HL-60/S4 treated with retinoic acid at 250 ng/mL for 4 days and 3 days (cell line): ENCODE results near the gene CD82.

Source experiments
- in situ Hi-C: fragments of 300-500 bp; cut with MboI; formaldehyde crosslinking; loops from 2 replicates; pipeline ENCODE4 v1.7.0; 2022; ENCODE audit warnings: low sequenced_read_pairs

Gene CD82

GRCh38 chr11:44571871-44572270, 6.4 kb downstream of the CD82 start:
- in situ Hi-C loops = loop anchor here (25.0 kb wide), 1 partner anchor 515 kb away; no protein-coding TSS in a partner anchor

DNA sequence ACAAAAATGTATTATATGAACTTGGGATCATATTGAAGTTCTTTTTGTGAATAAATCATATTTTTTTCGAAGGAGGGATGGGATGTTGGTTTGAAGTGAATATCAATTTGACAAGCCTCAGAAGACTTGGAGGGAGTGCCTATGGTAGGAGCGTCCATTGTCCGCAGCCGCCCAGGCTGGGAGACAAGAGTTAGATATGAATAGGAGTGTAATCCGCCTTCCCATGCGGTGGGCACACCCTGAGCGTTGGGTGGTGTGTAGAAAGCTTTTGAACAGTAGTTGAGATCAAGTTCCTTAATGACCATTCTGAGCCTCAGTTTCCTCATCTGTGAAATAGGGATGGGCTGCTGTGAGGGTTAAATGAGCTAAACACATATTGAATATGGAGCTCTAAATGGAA, 7.0 kb downstream of the CD82 start:
- in situ Hi-C loops = loop anchor here (25.0 kb wide), 1 partner anchor 515 kb away; no protein-coding TSS in a partner anchor

DNA sequence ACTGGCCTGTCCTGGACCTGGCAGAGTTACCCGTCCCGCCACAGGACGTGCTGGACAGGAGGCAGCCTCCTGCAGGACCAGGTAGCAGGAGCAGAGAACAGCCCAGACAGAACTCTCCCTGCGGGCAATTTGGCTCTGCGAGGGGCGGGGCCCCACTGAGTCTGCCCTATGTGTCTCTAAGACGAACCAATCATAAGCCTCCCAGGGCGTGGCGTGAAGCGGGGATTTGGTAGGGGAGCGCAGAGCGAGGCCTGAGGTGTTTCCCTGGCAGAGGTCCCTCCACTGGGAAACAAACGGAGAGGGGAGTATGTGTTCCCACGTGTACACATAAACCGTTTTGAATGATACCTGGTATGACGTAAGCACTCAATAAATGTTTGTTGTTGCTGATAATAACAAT, 7.4 kb downstream of the CD82 start:
- in situ Hi-C loops = loop anchor here (25.0 kb wide), 1 partner anchor 514 kb away; no protein-coding TSS in a partner anchor

GRCh38 chr11:44573333-44573732, 7.9 kb downstream of the CD82 start:
- in situ Hi-C loops = loop anchor here (25.0 kb wide), 1 partner anchor 514 kb away; no protein-coding TSS in a partner anchor

- in situ Hi-C loops = loop anchor here (25.0 kb wide), 1 partner anchor 513 kb away; no protein-coding TSS in a partner anchor
These were observed 9.3 kb downstream of the CD82 start for GRCh38 chr11:44574610-44575287.

DNA sequence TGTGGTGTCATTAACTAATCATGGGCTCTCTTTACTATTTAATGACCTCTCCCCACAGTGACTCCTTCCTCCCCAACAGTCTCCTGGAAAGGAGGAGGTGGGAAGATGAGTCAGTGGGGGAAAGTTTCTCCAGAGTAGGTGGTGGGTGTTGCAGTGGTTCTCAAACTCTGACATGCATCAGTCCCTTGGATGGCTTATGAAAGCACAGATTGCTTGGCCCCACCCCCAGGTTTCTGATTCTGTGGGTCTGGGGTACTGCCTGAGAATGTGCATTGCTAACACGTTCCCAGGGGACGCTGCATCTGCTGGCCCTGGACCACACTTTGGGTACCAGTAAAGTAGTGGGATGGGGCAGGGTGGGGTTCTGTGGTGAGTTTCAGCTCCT, 9.8 kb downstream of the CD82 start:
- in situ Hi-C loops = no loop called here

GRCh38 chr11:44575962-44576361, 10.5 kb downstream of the CD82 start:
- in situ Hi-C loops = no loop called here

DNA sequence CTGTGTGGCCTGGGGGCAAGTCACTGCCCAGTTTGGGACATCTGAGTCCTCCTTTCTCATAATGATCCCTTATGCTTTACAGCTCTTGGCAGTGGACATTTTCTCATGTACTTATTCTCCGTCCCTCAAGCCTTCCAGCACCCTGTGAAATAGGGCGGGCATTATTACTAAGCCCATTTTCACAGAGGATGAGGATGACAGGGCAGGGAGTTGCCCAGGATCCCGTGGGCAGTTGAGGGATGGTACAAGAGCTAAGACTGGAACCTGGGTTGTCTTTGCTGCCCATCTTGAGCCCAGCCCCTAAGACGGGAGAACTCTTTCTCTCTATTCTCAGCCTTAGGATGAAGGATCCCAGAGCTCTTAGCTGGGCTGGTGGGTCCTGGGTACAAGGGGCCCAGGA, 11.2 kb downstream of the CD82 start:
- in situ Hi-C loops = no loop called here

- in situ Hi-C loops = no loop called here
These were observed 11.9 kb downstream of the CD82 start for GRCh38 chr11:44577231-44577830.

- in situ Hi-C loops = no loop called here
These were observed 12.8 kb downstream of the CD82 start for GRCh38 chr11:44578279-44578678.

DNA sequence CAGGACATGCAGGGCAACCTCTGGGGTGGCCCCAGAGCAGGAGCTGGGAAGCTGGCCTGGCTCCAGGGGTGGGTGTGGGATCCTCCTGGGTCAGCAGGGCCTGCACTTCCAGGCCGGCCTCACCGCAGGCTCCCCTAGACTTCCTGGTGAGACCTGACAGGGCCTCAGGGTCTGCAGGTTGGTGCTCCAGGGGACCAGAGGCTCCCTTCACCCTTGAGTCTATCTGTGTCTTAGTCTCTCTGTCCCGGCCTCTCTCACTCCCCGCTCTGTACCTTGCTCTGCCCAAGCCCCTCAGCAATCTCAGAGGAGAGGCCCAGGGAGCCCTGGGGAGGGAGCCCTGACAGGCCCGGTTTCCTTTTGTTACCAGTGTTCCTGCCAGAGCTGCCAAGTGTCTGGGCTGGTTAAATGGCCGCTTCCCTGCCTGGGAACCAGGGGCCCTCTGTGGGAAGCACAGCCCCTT, 13.9 kb downstream of the CD82 start:
- in situ Hi-C loops = no loop called here

GRCh38 chr11:44580701-44581100, 15.2 kb downstream of the CD82 start:
- in situ Hi-C loops = no loop called here

- in situ Hi-C loops = no loop called here
These were observed 15.8 kb downstream of the CD82 start for GRCh38 chr11:44581246-44581645.

GRCh38 chr11:44582641-44583352, 17.3 kb downstream of the CD82 start:
- in situ Hi-C loops = no loop called here

DNA sequence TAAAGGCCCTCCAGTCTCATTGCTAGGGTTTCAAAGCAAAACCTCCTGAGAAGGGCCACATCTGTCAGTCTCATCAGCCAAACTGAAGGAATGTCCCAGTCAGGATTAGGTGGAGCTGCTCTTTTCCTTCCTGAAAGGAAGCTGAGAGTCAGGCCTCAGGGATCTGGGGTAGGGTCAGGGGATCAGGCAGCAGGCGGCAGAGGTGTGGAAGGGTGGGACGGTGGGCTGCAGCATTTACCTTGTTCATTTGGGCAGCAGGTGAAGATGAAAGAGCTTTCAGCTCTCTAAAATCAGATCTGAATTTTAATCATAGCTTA, 17.8 kb downstream of the CD82 start:
- in situ Hi-C loops = no loop called here

GRCh38 chr11:44585421-44585820, 20.0 kb downstream of the CD82 start:
- in situ Hi-C loops = no loop called here

- in situ Hi-C loops = no loop called here
These were observed 23.8 kb downstream of the CD82 start for GRCh38 chr11:44589301-44589700.

DNA sequence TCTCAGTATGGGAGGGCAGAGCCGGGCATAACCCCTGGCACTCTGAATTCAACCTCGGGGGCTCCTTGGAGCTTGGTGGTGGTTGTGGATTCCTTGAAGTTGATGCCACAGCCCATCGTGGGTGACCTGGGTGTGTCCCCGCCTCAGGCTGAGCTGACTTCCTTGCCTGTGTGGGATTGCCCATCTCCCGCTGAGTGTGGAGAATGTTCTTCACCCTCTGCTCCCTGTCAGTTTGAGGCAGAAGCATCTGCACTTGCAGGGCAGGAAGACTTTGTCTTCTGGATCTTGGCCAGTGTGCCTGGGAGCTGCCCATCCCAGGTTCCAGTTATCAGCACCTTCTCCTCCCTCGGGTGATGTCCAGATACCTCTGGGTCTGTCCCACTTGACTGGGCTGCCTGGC, 25.3 kb downstream of the CD82 start:
- in situ Hi-C loops = no loop called here

- in situ Hi-C loops = no loop called here
These were observed 26.1 kb downstream of the CD82 start for GRCh38 chr11:44591557-44591956.

GRCh38 chr11:44592125-44592940, 26.9 kb downstream of the CD82 start:
- in situ Hi-C loops = no loop called here

- in situ Hi-C loops = no loop called here
These were observed 27.8 kb downstream of the CD82 start for GRCh38 chr11:44593251-44593650.
